MM.1S (cell line): ENCODE data around the gene MBTPS2.

Experiments
- DNase-seq: peaks from one replicate; pipeline ENCODE4 v3.0.0-alpha.2; 2015
- H2AFZ ChIP-seq: fragments of 300-600 bp; sonication (generic); 2 replicates; pipeline ENCODE4 v1.6.0; 2016; ENCODE audit warnings: antibody characterized with exemption, low read length
- H3F3A ChIP-seq: fragments of 300-600 bp; sonication (generic); 2 replicates; pipeline ENCODE4 v1.6.1; 2016; ENCODE audit warnings: mild to moderate bottlenecking, antibody characterized with exemption, low read length, moderate library complexity, mixed read lengths; ENCODE audit not compliant: insufficient read depth
- H3K27ac ChIP-seq: fragments of 300-600 bp; sonication (generic); 2 replicates; pipeline ENCODE4 v1.5.1; 2016; ENCODE audit warnings: mild to moderate bottlenecking, low read length
- H3K27me3 ChIP-seq: fragments of 300-600 bp; sonication (generic); replicated peaks from 2 replicates; pipeline ENCODE4 v1.6.0; 2016; ENCODE audit warnings: low read length; ENCODE audit not compliant: insufficient read depth
- H3K36me3 ChIP-seq: fragments of 300-600 bp; sonication (generic); replicated peaks from 2 replicates; pipeline ENCODE4 v1.6.1; 2016; ENCODE audit warnings: mild to moderate bottlenecking, low read length, mixed read lengths; ENCODE audit not compliant: insufficient read depth
- H3K4me1 ChIP-seq: fragments of 300-600 bp; sonication (generic); 2 replicates; pipeline ENCODE4 v1.6.1; 2016; ENCODE audit warnings: low read length, mixed read lengths
- H3K4me2 ChIP-seq: fragments of 300-600 bp; sonication (generic); 2 replicates; pipeline ENCODE4 v1.6.0; 2016; ENCODE audit warnings: low read depth, low read length
- H3K4me3 ChIP-seq: fragments of 300-600 bp; sonication (generic); 2 replicates; pipeline ENCODE4 v1.5.1; 2016; ENCODE audit warnings: low read length, mixed read lengths
- H3K79me2 ChIP-seq: fragments of 300-600 bp; sonication (generic); 2 replicates; pipeline ENCODE4 v1.6.1; 2016; ENCODE audit warnings: mixed run types, low read length, mixed read lengths
- H3K9ac ChIP-seq: fragments of 300-600 bp; sonication (generic); 2 replicates; pipeline ENCODE4 v1.6.1; 2016; ENCODE audit warnings: low read length, mixed read lengths
- H3K9me2 ChIP-seq: fragments of 300-600 bp; sonication (generic); replicated peaks from 2 replicates; pipeline ENCODE4 v1.6.1; 2016; ENCODE audit warnings: mild to moderate bottlenecking, low read length, mixed read lengths; ENCODE audit not compliant: insufficient read depth
- H3K9me3 ChIP-seq: fragments of 300-600 bp; sonication (generic); replicated peaks from 2 replicates; pipeline ENCODE4 v1.6.1; 2016; ENCODE audit warnings: mild to moderate bottlenecking, low read length, mixed read lengths; ENCODE audit not compliant: insufficient read depth
- H4K20me1 ChIP-seq: fragments of 300-600 bp; sonication (generic); 2 replicates; pipeline ENCODE4 v1.6.1; 2016; ENCODE audit warnings: mild to moderate bottlenecking, low read length, moderate library complexity, mixed read lengths; ENCODE audit not compliant: insufficient read depth
- EZH2 ChIP-seq: fragments of 300-600 bp; sonication (generic); optimal IDR thresholded peaks from 2 replicates; pipeline ENCODE3; 2017; ENCODE audit warnings: low read depth, mild to moderate bottlenecking, antibody characterized with exemption, low read length, mixed read lengths
- EZH2phosphoT487 ChIP-seq: fragments of 300-600 bp; sonication (generic); IDR thresholded peaks from 2 replicates; pipeline ENCODE4 v1.6.1; 2018; ENCODE audit warnings: antibody characterized with exemption, low read length
- TF ChIP-seq, protein P1 (sequence below): fragments of 300-600 bp; sonication (generic); IDR thresholded peaks from 2 replicates; pipeline ENCODE4 v1.5.1; 2016; ENCODE audit warnings: antibody characterized with exemption, low read length, mixed read lengths

The MBTPS2 gene

DNA sequence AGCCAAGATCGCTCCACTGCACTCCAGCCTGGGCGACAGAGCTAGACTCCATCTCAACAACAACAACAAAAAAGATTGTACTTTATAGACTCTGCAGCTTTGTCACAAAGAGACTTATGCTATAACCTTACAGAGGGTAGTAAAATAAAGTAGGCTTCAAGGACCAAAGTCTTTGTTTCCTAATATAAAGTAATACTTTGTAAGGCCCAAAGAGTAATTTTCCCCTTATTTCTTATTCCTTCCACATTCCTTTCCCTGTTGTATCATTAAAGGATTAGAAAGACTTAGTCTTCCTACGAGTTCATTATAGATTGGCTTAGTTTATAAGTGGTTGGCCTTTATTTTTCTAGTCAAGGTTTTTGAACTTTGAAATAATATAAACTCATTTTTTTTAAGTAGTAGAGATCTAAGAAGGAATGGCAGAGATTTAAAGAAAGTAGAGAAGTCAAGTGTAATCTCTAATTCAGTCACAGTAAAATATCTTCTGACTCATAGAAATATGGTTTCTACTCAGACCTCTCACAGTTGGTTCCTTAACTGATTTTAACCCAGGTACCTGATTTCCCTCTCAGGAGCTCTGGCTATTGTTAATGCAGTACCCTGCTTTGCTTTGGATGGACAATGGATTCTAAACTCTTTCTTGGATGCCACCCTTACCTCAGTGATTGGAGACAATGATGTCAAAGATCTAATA, 42.6 kb downstream of the MBTPS2 start:
- Histone ChIP-seq H4K20me1 (no peaks in the 10 kb centered on the region), H3K9ac (no peak overlapping the region), H3K27ac (no peak overlapping the region), H3K27me3 (no peaks in the 10 kb centered on the region), H2AFZ (no peak overlapping the region), H3K4me2 (no peak overlapping the region), H3K4me1 (no peaks in the 10 kb centered on the region), H3K79me2 (no peaks in the 10 kb centered on the region), H3F3A (no peaks in the 10 kb centered on the region), H3K36me3 (no peaks in the 10 kb centered on the region), H3K9me2 (no peaks in the 10 kb centered on the region), H3K9me3 (no peaks in the 10 kb centered on the region), H3K4me3 (no peak overlapping the region)
- DNase-seq, result no peak
- TF ChIP-seq EZH2phosphoT487 (no peak), EZH2 (no peak)
- TF ChIP-seq, protein P1, sequence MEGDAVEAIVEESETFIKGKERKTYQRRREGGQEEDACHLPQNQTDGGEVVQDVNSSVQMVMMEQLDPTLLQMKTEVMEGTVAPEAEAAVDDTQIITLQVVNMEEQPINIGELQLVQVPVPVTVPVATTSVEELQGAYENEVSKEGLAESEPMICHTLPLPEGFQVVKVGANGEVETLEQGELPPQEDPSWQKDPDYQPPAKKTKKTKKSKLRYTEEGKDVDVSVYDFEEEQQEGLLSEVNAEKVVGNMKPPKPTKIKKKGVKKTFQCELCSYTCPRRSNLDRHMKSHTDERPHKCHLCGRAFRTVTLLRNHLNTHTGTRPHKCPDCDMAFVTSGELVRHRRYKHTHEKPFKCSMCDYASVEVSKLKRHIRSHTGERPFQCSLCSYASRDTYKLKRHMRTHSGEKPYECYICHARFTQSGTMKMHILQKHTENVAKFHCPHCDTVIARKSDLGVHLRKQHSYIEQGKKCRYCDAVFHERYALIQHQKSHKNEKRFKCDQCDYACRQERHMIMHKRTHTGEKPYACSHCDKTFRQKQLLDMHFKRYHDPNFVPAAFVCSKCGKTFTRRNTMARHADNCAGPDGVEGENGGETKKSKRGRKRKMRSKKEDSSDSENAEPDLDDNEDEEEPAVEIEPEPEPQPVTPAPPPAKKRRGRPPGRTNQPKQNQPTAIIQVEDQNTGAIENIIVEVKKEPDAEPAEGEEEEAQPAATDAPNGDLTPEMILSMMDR, result no peak

DNA sequence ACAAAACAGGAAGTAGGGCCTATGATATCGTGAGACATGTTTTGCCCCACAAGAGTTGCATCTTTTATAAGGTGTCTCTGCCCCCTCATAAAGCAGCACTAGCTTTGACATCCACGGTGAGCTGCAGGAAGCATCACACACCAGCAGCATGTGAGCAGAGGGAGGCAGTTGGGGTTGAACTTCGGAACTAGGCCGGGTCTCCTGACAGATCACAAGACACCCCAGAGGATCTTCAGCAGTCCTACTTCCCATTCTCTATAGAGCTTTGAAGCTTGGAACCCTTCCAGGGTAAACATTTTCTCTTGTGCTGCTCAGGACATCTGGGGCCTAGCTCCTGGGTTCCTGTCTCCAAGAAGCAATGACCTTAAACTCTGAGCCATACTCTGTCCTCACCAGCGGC, 43.8 kb downstream of the MBTPS2 start:
- H2AFZ ChIP-seq, result no peak overlapping the region
- DNase-seq, result no peak
- no peaks in the 10 kb centered on the region for H3K9me3 ChIP-seq
- H3K79me2 ChIP-seq, result no peaks in the 10 kb centered on the region
- no peak overlapping the region for H3K27ac ChIP-seq
- no peaks in the 10 kb centered on the region for H3F3A ChIP-seq
- no peaks in the 10 kb centered on the region for H3K4me1 ChIP-seq
- no peaks in the 10 kb centered on the region for H3K36me3 ChIP-seq
- no peak overlapping the region for H3K9ac ChIP-seq
- TF ChIP-seq EZH2, result no peak
- no peak for TF ChIP-seq EZH2phosphoT487
- TF ChIP-seq, protein P1, result no peak
- H3K4me3 ChIP-seq, result no peak overlapping the region
- H3K4me2 ChIP-seq, result no peak overlapping the region
- H3K9me2 ChIP-seq, result no peaks in the 10 kb centered on the region
- H4K20me1 ChIP-seq, result no peaks in the 10 kb centered on the region
- H3K27me3 ChIP-seq, result no peaks in the 10 kb centered on the region

DNA sequence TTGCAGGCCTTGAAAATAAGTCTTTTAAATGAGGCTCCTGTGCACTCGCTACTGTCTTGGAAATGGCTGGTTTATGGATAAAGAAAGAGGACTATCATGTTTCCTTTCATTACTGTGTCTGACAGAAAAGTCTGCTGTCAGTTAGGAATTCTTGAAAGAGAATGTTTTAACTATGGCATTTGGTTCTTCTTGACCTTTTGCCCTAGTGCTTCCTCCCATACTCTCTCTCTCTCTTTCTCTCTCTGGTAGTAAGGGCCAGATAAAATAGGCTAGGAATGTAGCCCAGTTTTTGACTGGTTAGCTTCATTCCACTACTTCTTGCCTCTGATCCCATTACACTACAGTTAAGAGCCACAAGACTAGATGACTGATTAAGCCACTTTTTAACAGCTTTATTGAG, 46.2 kb downstream of the MBTPS2 start:
- Histone ChIP-seq H3F3A (no peaks in the 10 kb centered on the region), H3K4me3 (no peak overlapping the region), H3K36me3 (no peaks in the 10 kb centered on the region), H3K4me2 (no peak overlapping the region), H3K9me3 (no peaks in the 10 kb centered on the region), H2AFZ (no peak overlapping the region), H4K20me1 (no peaks in the 10 kb centered on the region), H3K9me2 (no peaks in the 10 kb centered on the region), H3K9ac (no peak overlapping the region), H3K27ac (no peak overlapping the region), H3K4me1 (no peaks in the 10 kb centered on the region), H3K27me3 (no peaks in the 10 kb centered on the region), H3K79me2 (no peaks in the 10 kb centered on the region)
- DNase-seq, result no peak
- TF ChIP-seq, protein P1, result no peak
- TF ChIP-seq EZH2 (no peak), EZH2phosphoT487 (no peak)
